ENCODE data around the gene GTPBP8.
"Not testable (repeated sequence)": the region's sequence is repeated elsewhere in the genome, so short reads cannot be mapped to it uniquely, and the experiment has no call there.

Gene GTPBP8

GRCh38 chr3:113018536-113019181, 27.9 kb downstream of the GTPBP8 start:
- no peak for DNase-seq (ENCODE audit: insufficient read length, low spot score)
- FAIRE-seq = no peak
- TF ChIP-seq POLR2A (IDR thresholded peaks at IDR 0.05; ENCODE audit: low read depth, low read length) = no peak

DNA sequence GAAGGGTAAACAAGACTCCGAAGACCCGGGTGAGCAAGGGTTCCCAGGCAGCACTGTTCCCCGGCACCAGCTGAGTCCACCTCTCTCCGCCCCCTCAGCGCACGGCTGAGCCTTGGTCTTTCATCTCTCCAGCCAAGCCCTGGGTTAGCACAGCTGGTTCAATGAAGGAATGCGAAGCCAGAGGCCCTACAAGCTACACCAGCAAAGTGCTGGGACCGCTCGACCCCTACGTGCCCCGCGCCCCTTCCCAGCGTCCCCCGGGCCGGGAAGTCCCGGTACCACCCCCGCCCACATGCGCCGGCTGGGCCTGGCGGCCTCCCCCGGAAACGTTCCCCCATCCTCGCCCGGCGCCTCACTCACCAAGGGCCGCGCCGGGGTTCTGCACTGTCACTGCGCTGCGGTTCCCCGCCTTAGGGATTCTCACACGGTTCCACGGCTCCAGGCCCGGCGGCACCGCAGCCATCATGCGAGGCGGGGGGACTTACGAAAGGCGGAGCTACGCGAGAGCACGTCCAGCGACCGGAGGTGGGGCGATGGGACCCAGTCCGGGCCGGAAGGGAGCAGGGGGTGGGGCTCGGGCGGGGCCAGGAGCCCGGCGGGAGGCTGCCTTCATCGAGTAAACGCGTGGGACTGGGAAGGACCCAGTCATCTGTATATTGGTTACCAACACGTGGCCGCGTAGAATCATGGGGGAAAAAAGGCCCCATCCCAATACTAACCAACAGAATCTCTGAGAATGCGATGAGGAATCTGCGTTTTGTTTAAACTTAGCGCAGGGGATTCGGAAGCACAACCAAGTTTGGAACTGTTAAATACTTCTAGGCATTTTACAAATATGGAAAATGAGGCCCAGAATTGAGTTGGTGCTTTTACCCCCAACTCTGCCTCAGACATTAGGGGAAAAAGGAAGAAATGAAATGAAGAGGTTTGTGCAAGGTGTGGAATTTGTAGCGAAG, 28.7 kb downstream of the GTPBP8 start:
- peak; percentile 36 for FAIRE-seq
- DNase-seq (ENCODE audit: insufficient read length, low spot score) = peak; percentile 85
- TF ChIP-seq POLR2A (IDR thresholded peaks at IDR 0.05; ENCODE audit: low read depth, low read length) = peak; percentile 53

GRCh38 chr3:113021471-113021870, 30.7 kb downstream of the GTPBP8 start:
- DNase-seq (ENCODE audit: insufficient read length, low spot score) (no peak), FAIRE-seq (no peak)
- no peak for TF ChIP-seq POLR2A (IDR thresholded peaks at IDR 0.05; ENCODE audit: low read depth, low read length)

DNA sequence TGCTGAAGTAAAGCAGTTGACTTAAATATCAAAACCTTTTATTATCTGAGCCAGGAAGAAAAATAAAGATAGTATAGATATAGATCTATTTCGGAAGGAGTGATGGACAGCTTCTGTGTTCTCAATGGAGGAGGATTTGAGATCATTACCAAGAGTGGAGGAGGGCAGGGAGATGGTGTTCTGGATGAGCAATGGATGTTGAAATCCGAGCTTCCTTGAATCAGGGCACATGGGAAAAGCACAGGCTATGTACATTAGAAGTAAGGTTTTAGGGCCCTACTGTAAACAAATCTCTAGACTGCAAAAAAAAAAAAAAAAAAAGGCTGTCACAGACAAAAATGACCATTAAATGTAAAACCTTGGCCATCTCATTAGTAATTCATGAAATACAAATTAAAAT, 43.2 kb downstream of the GTPBP8 start:
- DNase-seq (ENCODE audit: insufficient read length, low spot score) = no peak
- no peak for FAIRE-seq
- no peak for TF ChIP-seq POLR2A (IDR thresholded peaks at IDR 0.05; ENCODE audit: low read depth, low read length)

- no peak for TF ChIP-seq POLR2A (IDR thresholded peaks at IDR 0.05; ENCODE audit: low read depth, low read length)
- peak; percentile 50 for DNase-seq (ENCODE audit: insufficient read length, low spot score)
- FAIRE-seq = peak; percentile 87
Measured at GRCh38 chr3:113035387-113035982, 44.7 kb downstream of the GTPBP8 start.

- TF ChIP-seq POLR2A (IDR thresholded peaks at IDR 0.05; ENCODE audit: low read depth, low read length) = no peak
- no peak for DNase-seq (ENCODE audit: insufficient read length, low spot score)
- FAIRE-seq = no peak
Measured at GRCh38 chr3:113038328-113038727, 47.5 kb downstream of the GTPBP8 start.

- TF ChIP-seq POLR2A (IDR thresholded peaks at IDR 0.05; ENCODE audit: low read depth, low read length) = no peak
- FAIRE-seq (no peak), DNase-seq (ENCODE audit: insufficient read length, low spot score) (no peak)
Measured at GRCh38 chr3:113039546-113039945, 48.8 kb downstream of the GTPBP8 start.

- no peak for TF ChIP-seq POLR2A (IDR thresholded peaks at IDR 0.05; ENCODE audit: low read depth, low read length)
- FAIRE-seq (no peak), DNase-seq (ENCODE audit: insufficient read length, low spot score) (no peak)
Measured at GRCh38 chr3:113040231-113040630, 49.4 kb downstream of the GTPBP8 start.

DNA sequence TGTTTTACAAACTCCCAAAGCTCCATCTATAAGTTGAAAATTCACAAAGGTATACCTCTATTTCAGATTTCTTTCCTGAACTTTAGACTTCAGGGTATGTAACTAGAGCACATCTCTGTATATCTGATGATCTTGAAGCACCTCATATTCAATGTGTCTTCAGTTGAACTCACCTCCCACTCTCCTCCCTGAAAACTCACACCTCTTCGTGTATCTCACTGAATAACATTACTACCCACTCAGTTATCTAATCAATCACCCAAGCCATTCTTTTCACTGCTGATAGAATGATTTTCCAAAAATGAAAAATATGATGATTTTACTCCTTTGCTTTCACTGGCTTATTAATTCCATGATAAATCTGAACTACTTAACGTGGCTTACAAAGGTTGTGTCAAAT, 52.9 kb downstream of the GTPBP8 start:
- FAIRE-seq (no peak), DNase-seq (ENCODE audit: insufficient read length, low spot score) (no peak)
- TF ChIP-seq POLR2A (IDR thresholded peaks at IDR 0.05; ENCODE audit: low read depth, low read length) = no peak

DNA sequence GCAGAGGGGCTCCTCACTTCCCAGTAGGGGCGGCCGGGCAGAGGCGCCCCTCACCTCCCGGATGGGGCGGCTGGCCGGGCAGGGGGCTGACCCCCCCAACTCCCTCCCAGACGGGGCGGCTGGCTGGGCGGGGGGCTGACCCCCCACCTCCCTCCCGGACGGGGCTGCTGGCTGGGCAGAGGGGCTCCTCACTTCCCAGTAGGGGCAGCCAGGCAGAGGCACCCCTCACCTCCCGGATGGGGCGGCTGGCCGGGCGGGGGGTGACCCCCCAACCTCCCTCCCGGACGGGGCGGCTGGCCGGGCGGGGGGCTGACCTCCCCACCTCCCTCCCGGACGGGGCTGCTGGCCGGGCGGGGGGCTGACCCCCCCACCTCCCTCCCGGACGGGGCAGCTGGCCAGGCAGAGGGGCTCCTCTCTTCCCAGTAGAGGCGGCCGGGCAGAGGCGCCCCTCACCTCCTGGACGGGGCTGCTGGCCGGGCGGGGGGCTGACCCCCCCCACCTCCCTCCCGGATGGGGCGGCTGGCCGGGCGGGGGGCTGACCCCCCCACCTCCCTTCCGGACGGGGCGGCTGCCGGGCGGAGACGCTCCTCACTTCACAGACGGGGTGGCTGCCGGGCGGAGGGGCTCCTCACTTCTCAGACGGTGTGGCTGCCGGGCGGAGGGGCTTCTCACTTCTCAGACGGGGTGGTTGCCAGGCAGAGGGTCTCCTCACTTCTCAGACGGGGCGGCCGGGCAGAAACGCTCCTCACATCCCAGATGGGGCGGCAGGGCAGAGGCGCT, 55.6 kb downstream of the GTPBP8 start:
- not testable (repeated sequence) for DNase-seq (ENCODE audit: insufficient read length, low spot score); FAIRE-seq

DNA sequence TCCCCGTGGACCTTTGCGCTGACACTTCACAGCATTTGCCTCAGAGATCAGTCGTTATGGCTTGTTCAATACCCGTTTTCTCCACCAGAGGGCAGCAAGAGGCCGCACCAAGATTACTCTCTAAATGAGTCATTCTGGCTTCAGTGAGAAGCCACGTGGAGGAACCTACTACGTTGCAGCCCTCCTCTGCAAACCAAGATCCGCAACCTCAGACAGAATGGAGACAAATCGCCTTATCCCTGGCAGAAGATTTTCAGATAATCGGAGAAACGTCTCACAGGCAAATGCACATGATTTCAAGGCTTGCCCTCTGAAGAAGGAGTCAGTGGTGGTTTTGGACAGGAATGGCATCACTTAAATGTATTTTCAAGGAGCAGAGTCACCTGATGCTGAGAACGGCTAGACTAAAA, 60.5 kb downstream of the GTPBP8 start:
- peak; percentile 95 for FAIRE-seq
- DNase-seq (ENCODE audit: insufficient read length, low spot score) = peak; percentile 76
- no peak for TF ChIP-seq POLR2A (IDR thresholded peaks at IDR 0.05; ENCODE audit: low read depth, low read length)

All from H54 (cell line).